IMR-90 (cell line): ENCODE data around the gene HOATZ. TPM values are rescaled to one million over a fixed set of nuclear protein-coding genes. Genes with fewer than 3 reads are reported as not detected.
A peak's percentile ranks its signal among the peaks of the same experiment; 100 is the strongest.

Experiments
- ATAC-seq: fragments of 200-7000 bp; cut with Tn5 transposase; 2 replicates; pipeline ENCODE4 v1.9.1; 2020; ENCODE audit warnings: low read depth, mild to moderate bottlenecking, moderate library complexity
- BruUV-seq: library from RNA; stranded (reverse); fragments of 400-500 nt; replicated peaks from 2 replicates; lab custom pipeline; 2021; lab: Mats Ljungman, UMichigan
- CTCF ChIA-PET: fragments of 300-600 bp; formaldehyde crosslinking; extraction: SDS; loops from one replicate; lab custom pipeline; 2021; ENCODE audit warnings: antibody characterized with exemption; lab: Yijun Ruan, JAX
- POLR2A ChIA-PET: fragments of 300-600 bp; sonication (Branson Sonifier 250); formaldehyde crosslinking; loops from one replicate; lab custom pipeline; 2022; ENCODE audit warnings: antibody characterized with exemption; ENCODE audit not compliant: unreplicated experiment; lab: Charles Lee
- DNase-seq: peaks from one replicate; pipeline ENCODE4 v3.0.0; 2013
- H2AFZ ChIP-seq: replicated peaks from 2 replicates; pipeline ENCODE3; 2013; ENCODE audit warnings: low read length, mild to moderate bottlenecking; ENCODE audit not compliant: poor library complexity
- H2AK5ac ChIP-seq: 2 replicates; pipeline ENCODE4 v1.6.1; 2013; ENCODE audit warnings: low read depth, low read length, inconsistent platforms
- H2AK9ac ChIP-seq: replicated peaks from 2 replicates; pipeline ENCODE3; 2013; ENCODE audit warnings: mild to moderate bottlenecking, low read depth, low read length, moderate library complexity; ENCODE audit not compliant: poor library complexity
- H2BK120ac ChIP-seq: 2 replicates; pipeline ENCODE4 v1.6.1; 2013; ENCODE audit warnings: low read depth, low read length, inconsistent platforms
- H2BK15ac ChIP-seq: 3 replicates; pipeline ENCODE4 v1.6.1; 2013; ENCODE audit warnings: low read depth, low read length, inconsistent platforms
- H2BK20ac ChIP-seq: 2 replicates; pipeline ENCODE4 v1.6.1; 2013; ENCODE audit warnings: low read depth, mild to moderate bottlenecking, inconsistent platforms, low read length, moderate library complexity
- H2BK5ac ChIP-seq: 2 replicates; pipeline ENCODE4 v1.6.1; 2013; ENCODE audit warnings: mild to moderate bottlenecking, low read depth, low read length, inconsistent platforms; ENCODE audit not compliant: poor library complexity, severe bottlenecking
- H3K14ac ChIP-seq: replicated peaks from 2 replicates; pipeline ENCODE4 v1.6.1; 2013; ENCODE audit warnings: low read depth, low read length, inconsistent platforms
- H3K18ac ChIP-seq: 2 replicates; pipeline ENCODE4 v1.6.1; 2013; ENCODE audit warnings: low read depth, low read length, control low read depth
- H3K23ac ChIP-seq: 2 replicates; pipeline ENCODE4 v1.6.1; 2013; ENCODE audit warnings: low read depth, low read length, inconsistent platforms
- H3K27ac ChIP-seq: 2 replicates; pipeline ENCODE4 v1.5.1; 2013; ENCODE audit warnings: mild to moderate bottlenecking, control low read depth, low read length; ENCODE audit not compliant: insufficient read depth
- H3K27me3 ChIP-seq: 2 replicates; pipeline ENCODE4 v1.6.1; 2013; ENCODE audit warnings: low read length; ENCODE audit not compliant: control insufficient read depth, insufficient read depth
- H3K36me3 ChIP-seq: 2 replicates; pipeline ENCODE4 v1.6.1; 2013; ENCODE audit warnings: low read length, mixed read lengths; ENCODE audit not compliant: control insufficient read depth, insufficient read depth
- H3K4ac ChIP-seq: 2 replicates; pipeline ENCODE4 v1.6.1; 2013; ENCODE audit warnings: low read depth, low read length, inconsistent platforms
- H3K4me1 ChIP-seq: 2 replicates; pipeline ENCODE4 v1.6.1; 2013; ENCODE audit warnings: low read length, mixed read lengths; ENCODE audit not compliant: control insufficient read depth, insufficient read depth
- H3K4me2 ChIP-seq: 2 replicates; pipeline ENCODE4 v1.6.1; 2013; ENCODE audit warnings: low read depth, mild to moderate bottlenecking, control low read depth, low read length, moderate library complexity
- H3K4me3 ChIP-seq: 2 replicates; pipeline ENCODE4 v1.5.1; 2013; ENCODE audit warnings: low read depth, mild to moderate bottlenecking, control low read depth, low read length, moderate library complexity; ENCODE audit not compliant: insufficient read depth
- H3K56ac ChIP-seq: 2 replicates; pipeline ENCODE4 v1.6.1; 2013; ENCODE audit warnings: low read length, inconsistent platforms; ENCODE audit not compliant: insufficient read depth; ENCODE audit errors: extremely low read depth
- H3K79me1 ChIP-seq, 2 experiments: 2 replicates each; pipeline ENCODE4 v1.6.1; 2013; ENCODE audit warnings: low read length in 2 of 2, inconsistent platforms in 1 of 2, low read depth in 1 of 2
- H3K9ac ChIP-seq: 2 replicates; pipeline ENCODE4 v1.6.1; 2013; ENCODE audit warnings: low read depth, low read length, control low read depth
- H3K9me1 ChIP-seq: 2 replicates; pipeline ENCODE4 v1.6.1; 2013; ENCODE audit warnings: low read length, inconsistent platforms; ENCODE audit not compliant: insufficient read depth
- H3K9me3 ChIP-seq: 2 replicates; pipeline ENCODE4 v1.6.1; 2013; ENCODE audit warnings: low read length; ENCODE audit not compliant: control insufficient read depth, insufficient read depth
- H4K20me1 ChIP-seq: 2 replicates; pipeline ENCODE4 v1.6.1; 2013; ENCODE audit warnings: low read length, inconsistent platforms; ENCODE audit not compliant: insufficient read depth
- H4K5ac ChIP-seq: 2 replicates; pipeline ENCODE4 v1.6.1; 2013; ENCODE audit warnings: mild to moderate bottlenecking, low read depth, low read length, control low read depth
- H4K8ac ChIP-seq, 2 experiments: 2 replicates each; pipeline ENCODE4 v1.6.1; 2013; ENCODE audit warnings: low read depth in 2 of 2, low read length in 2 of 2, control low read depth in 1 of 2, inconsistent platforms in 1 of 2
- H4K91ac ChIP-seq: 2 replicates; pipeline ENCODE4 v1.6.1; 2013; ENCODE audit warnings: low read depth, low read length, inconsistent platforms; ENCODE audit not compliant: insufficient read depth
- BHLHE40 ChIP-seq: fragments of 150-350 bp; IDR thresholded peaks from 2 replicates; pipeline ENCODE4 v1.6.1; 2016; ENCODE audit warnings: mild to moderate bottlenecking, low read depth, low read length
- CEBPB ChIP-seq: IDR thresholded peaks from 2 replicates; pipeline ENCODE4 v1.6.1; 2012; ENCODE audit warnings: low read depth, low read length, improper control_type of control experiment
- CHD1 ChIP-seq: IDR thresholded peaks from 2 replicates; pipeline ENCODE4 v1.6.1; 2012; ENCODE audit warnings: low read depth, low read length, improper control_type of control experiment
- CTCF ChIP-seq: conservative IDR thresholded peaks from 2 replicates; pipeline ENCODE4 v1.5.1; 2012; ENCODE audit warnings: mild to moderate bottlenecking, low read depth, low read length, improper control_type of control experiment
- ELK1 ChIP-seq: fragments of 150-350 bp; IDR thresholded peaks from 2 replicates; pipeline ENCODE4 v1.6.1; 2016; ENCODE audit warnings: low read depth, mild to moderate bottlenecking, low read length, moderate library complexity, borderline replicate concordance
- FOS ChIP-seq: fragments of 150-350 bp; IDR thresholded peaks from 2 replicates; pipeline ENCODE4 v1.6.1; 2016; ENCODE audit warnings: low read depth, low read length
- MAZ ChIP-seq: IDR thresholded peaks from 2 replicates; pipeline ENCODE4 v1.6.1; 2012; ENCODE audit warnings: low read depth, mild to moderate bottlenecking, low read length, improper control_type of control experiment, moderate library complexity, borderline replicate concordance
- MXI1 ChIP-seq: IDR thresholded peaks from 2 replicates; pipeline ENCODE4 v1.6.1; 2012; ENCODE audit warnings: low read depth, mild to moderate bottlenecking, low read length, moderate library complexity, borderline replicate concordance
- NFE2L2 ChIP-seq: fragments of 150-350 bp; IDR thresholded peaks from 2 replicates; pipeline ENCODE4 v1.6.1; 2016; ENCODE audit warnings: low read depth, mild to moderate bottlenecking, low read length
- POLR2A ChIP-seq: IDR thresholded peaks from 2 replicates; pipeline ENCODE4 v1.6.1; 2012; ENCODE audit warnings: mild to moderate bottlenecking, low read depth, low read length
- RFX5 ChIP-seq: IDR thresholded peaks from 2 replicates; pipeline ENCODE4 v1.8.0; 2012; ENCODE audit warnings: low read depth, mild to moderate bottlenecking, low read length, moderate library complexity
- SMC3 ChIP-seq: fragments of 150-350 bp; IDR thresholded peaks from 2 replicates; pipeline ENCODE4 v1.6.1; 2016; ENCODE audit warnings: low read depth, mild to moderate bottlenecking, antibody characterized with exemption, low read length, moderate library complexity
- USF2 ChIP-seq: fragments of 150-350 bp; IDR thresholded peaks from 2 replicates; pipeline ENCODE4 v1.6.1; 2017; ENCODE audit warnings: mild to moderate bottlenecking, antibody characterized with exemption, low read length, low read depth
- WGBS, 2 experiments: methylation state at CpG; one replicate each; pipeline versions ENCODE4 v1.1.5 to v1.1.7; 2013; ENCODE audit warnings: missing lambda C conversion rate in 2 of 2; ENCODE audit not compliant: insufficient read length in 1 of 2; ENCODE audit errors: extremely low coverage in 2 of 2; 5-methylcytosine and 5-hydroxymethylcytosine counted together
- dilution Hi-C: fragments of 300-500 bp; cut with HindIII; formaldehyde crosslinking; loops from one replicate; pipeline ENCODE4 v1.14.3; 2018; ENCODE audit warnings: low sequenced_read_pairs; ENCODE audit not compliant: unreplicated experiment
- in situ Hi-C: fragments of 300-500 bp; cut with MboI; formaldehyde crosslinking; loops from 3 replicates; pipeline ENCODE4 v1.14.3; 2019; ENCODE audit warnings: low sequenced_read_pairs, inconsistent platforms, mixed read lengths
- intact Hi-C: fragments of 100-400 bp; cut with micrococcal nuclease; formaldehyde crosslinking; loops from 2 replicates; pipeline ENCODE4 v1.10.0; 2022
- polyA plus RNA-seq, 3 experiments: library from polyadenylated mRNA; depleted of rRNA; stranded (reverse); fragments of >200 nt; gene quantifications; 2 replicates each; pipeline ENCODE4 v1.2.3, GENCODE V29; 2012; ENCODE audit warnings: low replicate concordance in 1 of 3
- total RNA-seq: library from RNA; depleted of rRNA; stranded (reverse); fragments of >200 nt; gene quantifications from 2 replicates; pipeline ENCODE4 v1.2.3, GENCODE V29; 2012

HOATZ gene
- total and polyA plus RNA-seq, 2 of the 4 experiments (the other 2 are of a cell fraction), result not detected

- Histone ChIP-seq H3K9ac (peak within 1 kb of the TSS; percentile 87), H3K4me2 (peak within 1 kb of the TSS; percentile 97), H3K56ac (peak within 1 kb of the TSS; percentile 95), H4K8ac (peak within 1 kb of the TSS; percentile 78 to 88), H3K4ac (peak within 1 kb of the TSS; percentile 93), H3K27ac (peak within 1 kb of the TSS; percentile 91), H2BK5ac (peak within 1 kb of the TSS; percentile 64), H4K20me1 (peaks cover 18% of the 10 kb centered on the region), H3K36me3 (peaks cover 15% of the 10 kb centered on the region), H4K5ac (peak within 1 kb of the TSS; percentile 79), H3K18ac (peak within 1 kb of the TSS; percentile 75), H3K9me3 (no peaks in the 10 kb centered on the region; the same call in 1 of the 2 replicates), H2AFZ (peak within 1 kb of the TSS; percentile 86), H2BK15ac (peak within 1 kb of the TSS; percentile 85; the same call in 2 of the 3 replicates), H3K27me3 (no peaks in the 10 kb centered on the region), H3K9me1 (peaks cover 25% of the 10 kb centered on the region), H4K91ac (peak within 1 kb of the TSS; percentile 94), H3K4me1 (peaks cover 17% of the 10 kb centered on the region), H2AK9ac (peak within 1 kb of the TSS; percentile 92), H2AK5ac (peak within 1 kb of the TSS; percentile 92), H3K4me3 (peak within 1 kb of the TSS; percentile 85), H2BK20ac (peak within 1 kb of the TSS; percentile 63), H3K14ac (peak within 1 kb of the TSS; percentile 94), H3K79me1 (peaks cover 21 to 62% of the 10 kb centered on the region in 2 experiments), H3K23ac (peak within 1 kb of the TSS; percentile 87), H2BK120ac (peak within 1 kb of the TSS; percentile 78)
- DNase-seq, result peak; percentile 62
- peak; percentile 81 for ATAC-seq
- dilution Hi-C loops, result no loop called here
- WGBS, 2 experiments, result 2% methylated on average over 42 of the region's 70 CpGs; no CpG with 5 or more reads in 1 of the 2 experiments
- CTCF ChIA-PET, result interaction anchor here (0.7 to 1.0 kb wide), 2 partner anchors 9 to 111 kb away, joined by 3 read pairs; no protein-coding TSS in a partner anchor
- in situ Hi-C loops, result no loop called here
- POLR2A ChIA-PET, result no interaction called here
- BruUV-seq, result no TSS peak
- intact Hi-C loops, result loop anchor here (1.0 kb wide), 1 partner anchor 17 kb away; no protein-coding TSS in a partner anchor
- peak; percentile 71; the same call in 1 of the 2 replicates for TF ChIP-seq MAZ
- TF ChIP-seq SMC3, result no peak
- peak; percentile 79 for TF ChIP-seq POLR2A
- no peak for TF ChIP-seq CEBPB
- TF ChIP-seq BHLHE40, result peak; percentile 53; the same call in 1 of the 2 replicates
- TF ChIP-seq CTCF, result no peak
- TF ChIP-seq RFX5, result no peak
- no peak for TF ChIP-seq ELK1
- TF ChIP-seq FOS, result no peak
- no peak for TF ChIP-seq USF2
- TF ChIP-seq CHD1, result no peak; the same call in 1 of the 2 replicates
- no peak for TF ChIP-seq NFE2L2
- peak; percentile 70 for TF ChIP-seq MXI1
Measured at GRCh38 chr11:111540114-111540936, 25.7 kb downstream of the HOATZ start, which contains the start of gene LAYN. LAYN (plus strand) TSS chr11:111540720; CDS start chr11:111540844, 124 bp downstream.
